ENCODE measurements around the gene COL8A1. TPM values are rescaled to one million over a fixed set of nuclear protein-coding genes. Genes with fewer than 3 reads are reported as not detected.

The COL8A1 gene
- not detected in 5 replicates for total RNA-seq (2022; extraction: Qiagen RNA extraction; ENCODE audit: low read depth)

DNA sequence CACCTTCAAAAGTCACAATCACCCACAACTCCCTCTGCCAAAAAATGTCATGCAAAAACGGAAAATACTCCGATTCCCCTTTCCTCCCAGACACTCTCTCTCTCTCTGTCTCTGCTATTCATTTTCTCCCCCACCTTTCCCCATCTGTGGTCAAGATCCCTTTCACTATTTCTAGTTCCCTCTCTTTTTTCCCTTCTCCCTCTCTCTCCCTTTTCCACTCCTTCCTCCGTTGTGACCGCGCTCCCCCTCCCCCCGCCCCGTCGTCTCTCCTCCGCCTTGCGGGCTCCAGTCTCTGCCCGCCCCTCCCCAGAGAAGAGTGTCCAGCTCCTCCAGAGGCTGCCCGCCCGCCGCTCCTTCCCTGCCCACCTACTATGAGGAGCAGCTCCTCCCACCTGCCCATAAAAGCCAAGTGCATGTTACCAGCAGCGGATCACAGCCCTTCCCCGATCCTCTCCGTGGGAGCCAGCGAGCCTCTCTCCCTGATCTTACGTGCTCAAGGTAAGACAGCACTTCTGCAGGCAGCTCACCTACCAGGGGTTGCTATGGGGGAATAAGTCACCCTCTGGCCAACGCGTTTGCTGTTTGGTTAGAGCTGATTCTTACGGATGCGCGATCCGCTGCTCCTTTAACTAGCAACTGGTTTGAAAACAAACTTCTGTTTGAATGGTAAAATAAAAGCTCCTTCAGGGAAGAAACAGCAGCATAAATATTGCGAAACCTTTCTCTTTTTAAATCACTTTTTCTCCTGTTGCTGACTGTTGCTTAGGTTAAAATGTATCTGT, at the start of gene COL8A1:
COL8A1 (plus strand) TSS at position 428 of the 782 bp plus-strand sequence. CDS start 152,089 bp downstream, outside the sequence.

DNA sequence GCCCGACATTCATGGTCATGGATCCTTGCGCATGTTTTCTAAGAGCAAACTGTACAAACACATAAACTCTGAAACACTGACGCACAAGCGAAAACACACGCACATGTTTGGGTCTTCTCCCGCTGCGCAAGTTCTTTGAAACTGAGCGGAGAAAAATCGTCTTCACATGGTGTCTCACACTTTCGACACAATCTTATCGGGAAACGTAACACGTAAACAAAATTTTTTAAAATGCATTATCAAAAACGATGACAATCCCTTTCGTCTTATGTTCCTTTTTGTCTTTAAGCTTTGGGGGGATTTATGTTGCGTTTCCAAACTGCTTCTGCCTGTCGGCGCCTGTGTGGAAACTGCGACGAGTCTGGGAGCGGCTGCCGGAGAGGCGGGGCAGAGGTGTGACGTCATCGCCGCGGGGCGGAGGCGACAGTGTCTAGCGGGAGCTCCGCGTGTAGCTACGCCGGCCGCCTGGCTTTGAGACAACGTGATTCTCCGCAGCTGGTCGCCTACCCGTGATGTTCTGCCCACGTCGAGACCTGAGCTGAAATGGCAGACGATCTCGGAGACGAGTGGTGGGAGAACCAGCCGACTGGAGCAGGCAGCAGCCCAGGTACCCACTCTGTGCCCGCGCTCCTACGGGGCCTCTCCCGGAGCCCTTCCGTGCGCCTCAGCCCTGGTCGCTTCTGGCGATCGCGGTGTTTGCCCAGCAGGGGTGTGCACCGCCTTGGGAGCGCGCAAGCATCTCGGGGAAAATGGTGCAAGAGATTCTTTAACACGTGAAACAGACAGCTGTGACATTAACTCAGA, 179.2 kb downstream of the COL8A1 start, which contains the start of gene CMSS1:
CMSS1 (plus strand) TSS at position 426 of the 804 bp plus-strand sequence.

Other genes with a start within 250 kb of the COL8A1 start
- 54.4 to 63.4 TPM (median 59.2 TPM) in 5 replicates for gene CMSS1, start 179.3 kb downstream of the COL8A1 start, total RNA-seq (2022; extraction: Qiagen RNA extraction; ENCODE audit: low read depth)

Measured in A549 treated with CpdA at 1 μM for 4 hours (cell line).